ENCODE data around the gene PLCB2.

The PLCB2 gene

DNA sequence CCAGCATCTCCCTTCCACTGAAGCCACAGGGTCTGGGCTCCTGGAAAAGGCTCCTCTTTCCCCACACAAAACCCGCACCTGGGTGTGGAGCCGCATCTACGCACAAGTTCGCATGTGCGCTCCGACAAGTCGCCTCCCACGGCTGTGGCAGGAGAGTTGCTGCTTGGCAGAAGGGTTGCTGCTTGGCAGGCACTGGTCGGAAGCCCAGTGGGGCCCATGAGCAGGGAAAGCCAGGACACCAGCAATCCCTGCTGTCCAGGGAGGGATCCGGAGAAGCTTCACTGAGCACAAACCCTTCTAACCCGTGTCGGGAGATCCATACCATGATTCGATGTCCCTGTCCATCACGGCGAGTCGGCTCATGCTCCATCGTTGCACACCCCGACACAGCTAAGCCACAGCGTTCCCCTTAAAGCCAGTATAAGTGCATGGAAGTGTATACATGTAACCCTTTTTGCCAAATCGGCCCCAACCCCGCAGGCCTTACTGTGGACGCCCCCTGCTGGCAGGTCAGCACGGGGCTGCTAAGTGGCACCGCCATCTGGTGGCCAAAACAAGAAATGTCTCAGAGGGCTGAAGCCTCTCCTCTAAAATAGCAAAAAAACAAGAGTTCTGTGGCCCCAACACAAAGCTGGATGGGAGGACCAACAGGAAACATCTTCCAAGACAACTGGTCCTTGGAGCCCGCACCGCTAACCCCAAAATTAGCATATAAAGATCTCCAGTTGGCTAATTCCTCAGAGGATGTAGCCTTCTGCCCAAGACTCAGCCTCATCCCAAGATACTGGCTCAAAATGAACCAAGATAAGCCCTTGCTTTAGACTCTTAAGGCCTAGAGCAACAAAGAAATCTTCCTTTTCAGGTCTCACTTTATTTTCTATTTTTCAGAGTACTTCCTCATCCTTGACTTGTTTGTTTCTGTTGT lies 33.1 kb downstream of the PLCB2 start:
- H3K27me3 ChIP-seq = peaks cover 2 to 17% (median 12%) of the 10 kb centered on the region in 11 experiments; a peak in 15 of 22 replicates
- peak overlapping the region; percentile 94 to 99 (median 96); a peak in 20 of 22 replicates for H3K4me2 ChIP-seq
- no peaks in the 10 kb centered on the region for H3K9me3 ChIP-seq (replicated peaks in 1 of 11)
- H4K20me1 ChIP-seq = 0 out of 22 replicates have a peak, but pooled peaks cover 0 to 3% (median 0%) of the 10 kb centered on the region in 11 experiments
- no peak overlapping the region for H3K4me3 ChIP-seq
- TF ChIP-seq Cebpa-rat (IDR thresholded peaks at IDR 0.05) = no peak
- H3K36me3 ChIP-seq = no peaks in the 10 kb centered on the region
- H3K9ac ChIP-seq = peak overlapping the region in 6 of 11 experiments; percentile 35 to 69 (median 46); a peak in 6 of 22 replicates
- H3K4me1 ChIP-seq = peaks cover 49 to 72% (median 64%) of the 10 kb centered on the region in 10 experiments
- peak overlapping the region in 8 of 11 experiments; percentile 27 to 74 (median 58); a peak in 14 of 22 replicates for H3K27ac ChIP-seq

DNA sequence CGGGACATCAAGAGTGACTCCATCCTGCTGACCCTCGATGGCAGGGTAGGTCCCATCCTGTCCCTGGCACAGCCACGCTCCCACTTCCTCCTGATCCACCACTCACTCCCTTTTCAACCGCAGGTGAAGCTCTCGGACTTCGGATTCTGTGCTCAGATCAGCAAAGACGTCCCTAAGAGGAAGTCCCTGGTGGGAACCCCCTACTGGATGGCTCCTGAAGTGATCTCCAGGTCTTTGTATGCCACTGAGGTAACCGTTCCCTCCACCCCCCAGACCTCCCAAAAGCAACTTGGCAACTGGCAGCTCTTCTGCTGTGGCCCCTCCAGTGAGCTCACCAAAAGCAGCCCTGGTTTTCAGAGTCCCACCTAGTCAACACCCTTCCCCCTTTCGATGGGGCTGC lies 34.3 kb downstream of the PLCB2 start:
- Histone ChIP-seq H3K27ac (no peak overlapping the region), H4K20me1 (0 out of 22 replicates have a peak, but pooled peaks cover 0 to 3% (median 0%) of the 10 kb centered on the region in 11 experiments), H3K4me2 (no peak overlapping the region), H3K9ac (no peak overlapping the region), H3K4me1 (peaks cover 37 to 60% (median 52%) of the 10 kb centered on the region in 10 experiments), H3K27me3 (peaks cover 0 to 7% (median 6%) of the 10 kb centered on the region in 11 experiments; a peak in 9 of 22 replicates), H3K9me3 (replicated peaks in 1 of 11) (no peaks in the 10 kb centered on the region), H3K36me3 (no peaks in the 10 kb centered on the region), H3K4me3 (no peak overlapping the region)
- TF ChIP-seq Cebpa-rat (IDR thresholded peaks at IDR 0.05) = no peak

DNA sequence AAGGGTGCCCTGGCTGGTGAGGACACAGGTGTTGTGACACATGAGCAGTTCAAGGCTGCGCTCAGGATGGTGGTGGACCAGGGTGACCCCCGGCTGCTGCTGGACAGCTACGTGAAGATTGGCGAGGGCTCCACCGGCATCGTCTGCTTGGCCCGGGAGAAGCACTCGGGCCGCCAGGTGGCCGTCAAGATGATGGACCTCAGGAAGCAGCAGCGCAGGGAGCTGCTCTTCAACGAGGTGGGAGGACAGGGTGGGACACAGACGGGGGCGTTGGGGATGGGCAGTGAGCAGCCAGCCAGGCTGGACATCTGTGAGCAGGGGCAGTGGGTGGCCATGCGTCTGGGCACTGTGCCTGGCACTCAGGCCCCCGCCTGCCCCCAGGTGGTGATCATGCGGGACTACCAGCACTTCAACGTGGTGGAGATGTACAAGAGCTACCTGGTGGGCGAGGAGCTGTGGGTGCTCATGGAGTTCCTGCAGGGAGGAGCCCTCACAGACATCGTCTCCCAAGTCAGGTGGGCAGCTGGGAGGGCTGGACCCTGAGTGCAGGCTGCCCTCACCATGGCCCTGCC lies 35.2 kb downstream of the PLCB2 start:
- no peak for TF ChIP-seq Cebpa-rat (IDR thresholded peaks at IDR 0.05)
- no peaks in the 10 kb centered on the region for H4K20me1 ChIP-seq
- H3K27ac ChIP-seq = no peak overlapping the region
- no peak overlapping the region for H3K4me3 ChIP-seq
- no peaks in the 10 kb centered on the region for H3K36me3 ChIP-seq
- peak overlapping the region in 4 of 11 experiments; percentile 53 to 78 (median 59); a peak in 3 of 22 replicates for H3K4me2 ChIP-seq
- no peaks in the 10 kb centered on the region for H3K27me3 ChIP-seq
- H3K9ac ChIP-seq = no peak overlapping the region
- no peaks in the 10 kb centered on the region for H3K9me3 ChIP-seq (replicated peaks in 1 of 11)
- H3K4me1 ChIP-seq = peaks cover 29 to 53% (median 46%) of the 10 kb centered on the region in 10 experiments

DNA sequence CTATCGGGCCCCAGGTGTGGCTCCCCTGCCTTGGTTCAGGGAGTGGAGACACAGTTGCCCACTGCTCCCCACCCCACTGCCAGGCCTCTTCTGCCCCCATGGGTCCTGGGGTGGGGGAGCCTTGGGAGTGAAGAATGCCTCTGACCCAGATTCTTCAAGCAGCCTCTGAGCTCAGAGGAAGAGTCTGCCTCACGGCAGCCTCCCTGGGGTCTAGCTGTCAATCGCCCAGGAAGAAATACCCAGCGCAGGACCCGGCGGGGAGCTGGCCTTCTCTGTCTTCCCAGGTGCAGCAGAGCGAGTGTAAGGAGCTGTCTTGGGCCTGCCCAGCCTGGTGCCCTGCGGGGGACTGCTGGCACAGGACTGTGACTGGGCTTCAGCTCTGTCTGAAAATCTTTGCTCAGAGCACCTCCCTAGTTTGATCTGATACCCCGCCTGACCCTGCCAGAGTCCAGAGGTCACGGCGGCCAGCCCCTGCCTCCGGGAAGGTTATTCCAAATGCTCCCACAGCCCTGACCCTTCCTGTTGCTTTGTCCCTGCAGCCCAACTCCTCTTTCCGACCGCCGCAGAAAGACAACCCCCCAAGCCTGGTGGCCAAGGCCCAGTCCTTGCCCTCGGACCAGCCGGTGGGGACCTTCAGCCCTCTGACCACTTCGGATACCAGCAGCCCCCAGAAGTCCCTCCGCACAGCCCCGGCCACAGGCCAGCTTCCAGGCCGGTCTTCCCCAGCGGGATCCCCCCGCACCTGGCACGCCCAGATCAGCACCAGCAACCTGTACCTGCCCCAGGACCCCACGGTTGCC lies 35.9 kb downstream of the PLCB2 start:
- no peaks in the 10 kb centered on the region for H3K9me3 ChIP-seq (replicated peaks in 1 of 11)
- peak overlapping the region in 9 of 11 experiments; percentile 1 to 78 (median 55); a peak in 16 of 22 replicates for H3K4me2 ChIP-seq
- H3K4me3 ChIP-seq = no peak overlapping the region

DNA sequence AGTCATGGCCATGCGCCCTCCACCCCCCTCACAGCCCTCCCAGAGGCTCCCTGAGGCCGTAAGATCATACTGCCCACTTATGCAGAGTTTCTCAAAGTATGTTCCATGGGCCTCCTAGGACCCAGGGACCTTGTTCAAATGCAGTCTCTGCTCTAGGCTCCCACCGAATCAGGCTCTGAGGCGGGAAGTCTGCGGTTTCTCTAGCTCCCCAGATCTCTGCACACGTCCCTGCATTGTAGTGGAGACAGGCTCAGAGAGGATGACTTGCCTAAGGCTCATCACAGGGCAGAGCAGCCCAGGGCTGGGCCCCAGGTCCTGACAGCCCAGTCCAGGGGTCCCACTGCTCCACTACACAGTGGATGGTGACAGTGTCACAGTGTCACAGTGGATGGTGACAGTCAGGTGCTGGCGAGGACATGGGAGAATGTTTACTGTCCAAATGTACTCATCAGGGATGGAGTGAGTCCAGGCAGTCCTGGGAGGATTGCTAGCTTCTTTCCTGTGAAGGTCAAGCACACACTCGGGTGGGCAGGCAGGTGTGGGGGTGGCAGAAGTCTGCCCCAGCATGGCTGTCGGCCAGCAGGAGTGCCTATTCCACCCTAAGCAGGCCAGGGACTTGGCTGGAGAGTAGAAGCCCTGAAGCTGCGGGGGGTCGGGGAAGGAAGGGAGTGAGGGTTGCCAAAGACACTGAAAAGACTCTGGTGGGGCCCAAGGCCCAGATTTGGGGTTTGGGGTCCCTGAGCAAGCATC lies 37.3 kb downstream of the PLCB2 start:
- Histone ChIP-seq H3K27me3 (no peaks in the 10 kb centered on the region), H4K20me1 (no peaks in the 10 kb centered on the region), H3K9me3 (replicated peaks in 1 of 11) (no peaks in the 10 kb centered on the region), H3K4me3 (no peak overlapping the region), H3K4me1 (peaks cover 20 to 41% (median 35%) of the 10 kb centered on the region in 10 experiments), H3K27ac (no peak overlapping the region), H3K9ac (peak overlapping the region in 2 of 11 experiments; percentile 3 to 50; a peak in 1 of 22 replicates), H3K36me3 (no peaks in the 10 kb centered on the region), H3K4me2 (peak overlapping the region in 3 of 11 experiments; percentile 53 to 78 (median 60); a peak in 4 of 22 replicates)
- TF ChIP-seq Cebpa-rat (IDR thresholded peaks at IDR 0.05) = no peak

More for the DNA sequence above, 35.9 kb downstream of the PLCB2 start:
- Histone ChIP-seq H3K27ac (no peak overlapping the region), H4K20me1 (no peaks in the 10 kb centered on the region), H3K27me3 (no peaks in the 10 kb centered on the region), H3K9ac (peak overlapping the region in 6 of 11 experiments; percentile 3 to 50 (median 22); a peak in 5 of 22 replicates), H3K36me3 (no peaks in the 10 kb centered on the region), H3K4me1 (peaks cover 26 to 53% (median 46%) of the 10 kb centered on the region in 10 experiments)
- TF ChIP-seq Cebpa-rat (IDR thresholded peaks at IDR 0.05) = no peak

DNA sequence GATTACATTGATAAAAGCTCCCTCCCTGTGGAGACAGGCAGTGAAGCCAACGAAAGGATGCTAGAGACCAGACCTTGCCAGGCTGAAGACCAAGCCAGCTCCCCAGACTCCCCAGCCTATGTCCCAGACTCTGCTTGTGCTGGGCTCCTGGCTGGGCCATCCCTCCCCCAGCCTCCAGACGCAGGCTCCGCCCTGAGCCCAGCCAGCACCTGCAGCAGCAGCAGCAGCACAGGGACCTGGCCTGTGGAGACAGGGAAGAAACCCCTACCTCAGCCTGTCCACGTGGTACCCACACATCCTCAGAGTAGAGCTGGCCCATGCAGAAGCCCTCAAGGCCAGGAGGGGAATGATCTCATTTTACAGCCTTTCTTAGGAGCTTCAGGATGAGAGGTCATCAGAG lies 38.1 kb downstream of the PLCB2 start:
- Histone ChIP-seq H3K4me1 (peaks cover 13 to 35% (median 27%) of the 10 kb centered on the region in 10 experiments), H3K9me3 (replicated peaks in 1 of 11) (no peaks in the 10 kb centered on the region), H3K9ac (no peak overlapping the region), H3K36me3 (no peaks in the 10 kb centered on the region), H3K27me3 (no peaks in the 10 kb centered on the region), H3K27ac (no peak overlapping the region), H3K4me2 (no peak overlapping the region), H4K20me1 (no peaks in the 10 kb centered on the region), H3K4me3 (no peak overlapping the region)
- no peak for TF ChIP-seq Cebpa-rat (IDR thresholded peaks at IDR 0.05)

DNA sequence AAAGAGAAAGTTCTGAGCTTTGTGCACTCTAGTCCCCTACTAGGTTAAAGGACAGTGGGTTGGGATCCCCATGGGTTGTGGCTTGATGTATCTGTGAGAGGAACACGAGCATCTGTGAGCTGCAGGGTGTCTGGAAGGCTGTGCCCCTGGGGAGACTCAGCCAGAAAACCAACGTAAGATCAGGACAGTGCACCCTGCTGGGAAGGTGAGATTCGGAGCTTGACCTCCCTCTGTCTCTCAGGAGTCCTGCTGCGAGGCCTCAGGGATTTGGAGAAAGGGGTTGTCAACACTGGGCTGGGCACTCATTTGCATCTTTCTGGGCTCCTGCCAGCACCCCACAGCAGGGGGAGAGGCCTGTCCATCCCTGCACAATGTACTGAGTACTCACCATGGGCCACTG lies 40.1 kb downstream of the PLCB2 start:
- Histone ChIP-seq H3K4me1 (peaks cover 13 to 35% (median 26%) of the 10 kb centered on the region in 10 experiments; a peak in 19 of 20 replicates), H3K36me3 (no peaks in the 10 kb centered on the region), H3K9me3 (replicated peaks in 1 of 11) (no peaks in the 10 kb centered on the region), H3K27ac (no peak overlapping the region), H3K4me3 (no peak overlapping the region), H4K20me1 (no peaks in the 10 kb centered on the region), H3K9ac (no peak overlapping the region), H3K27me3 (no peaks in the 10 kb centered on the region), H3K4me2 (peak overlapping the region in 9 of 11 experiments; percentile 1 to 60 (median 9); a peak in 4 of 22 replicates)
- no peak for TF ChIP-seq Cebpa-rat (IDR thresholded peaks at IDR 0.05)

DNA sequence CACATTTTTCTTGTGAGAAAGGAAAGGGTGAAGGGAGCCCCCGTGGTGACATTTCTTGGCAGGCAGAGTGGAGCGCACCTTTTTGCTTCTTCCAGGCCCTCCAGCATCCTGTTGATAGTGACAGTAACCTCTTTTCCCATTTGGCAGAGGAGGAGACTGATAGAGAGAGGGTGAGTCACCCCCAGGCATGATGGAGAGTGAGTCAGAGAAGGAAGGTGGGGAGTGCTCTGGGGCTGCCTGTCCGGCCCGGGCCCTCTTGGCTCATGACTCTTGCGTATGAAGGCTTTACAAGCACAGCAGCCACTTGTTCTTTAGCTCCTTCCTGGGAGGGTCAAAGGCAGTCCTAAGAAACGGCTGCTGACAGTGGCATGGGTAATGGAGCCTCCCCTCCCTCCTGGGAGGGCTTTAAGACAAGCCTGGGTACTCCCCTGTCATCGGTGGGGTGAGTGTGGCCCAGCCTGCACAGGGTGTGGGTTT lies 40.9 kb downstream of the PLCB2 start:
- no peaks in the 10 kb centered on the region for H3K36me3 ChIP-seq
- H3K27me3 ChIP-seq = no peaks in the 10 kb centered on the region
- H3K4me2 ChIP-seq = peak overlapping the region in 9 of 11 experiments; percentile 2 to 60 (median 23); a peak in 12 of 22 replicates
- no peak for TF ChIP-seq Cebpa-rat (IDR thresholded peaks at IDR 0.05)
- no peak overlapping the region for H3K9ac ChIP-seq
- no peaks in the 10 kb centered on the region for H4K20me1 ChIP-seq
- H3K4me1 ChIP-seq = peaks cover 13 to 28% (median 23%) of the 10 kb centered on the region in 10 experiments; a peak in 19 of 20 replicates
- no peaks in the 10 kb centered on the region for H3K9me3 ChIP-seq (replicated peaks in 1 of 11)
- no peak overlapping the region; a peak in 1 of 22 replicates for H3K27ac ChIP-seq
- H3K4me3 ChIP-seq = no peak overlapping the region
